ENCODE data around the gene DIS3. TPM values are rescaled to one million over a fixed set of nuclear protein-coding genes. Genes with fewer than 3 reads are reported as not detected.
"Not testable (repeated sequence)": the region's sequence is repeated elsewhere in the genome, so short reads cannot be mapped to it uniquely, and the experiment has no call there.

Gene DIS3
- total RNA-seq, 3 donors from 2014 or later, result 26.9 to 36.6 (median 35.7) TPM

DNA sequence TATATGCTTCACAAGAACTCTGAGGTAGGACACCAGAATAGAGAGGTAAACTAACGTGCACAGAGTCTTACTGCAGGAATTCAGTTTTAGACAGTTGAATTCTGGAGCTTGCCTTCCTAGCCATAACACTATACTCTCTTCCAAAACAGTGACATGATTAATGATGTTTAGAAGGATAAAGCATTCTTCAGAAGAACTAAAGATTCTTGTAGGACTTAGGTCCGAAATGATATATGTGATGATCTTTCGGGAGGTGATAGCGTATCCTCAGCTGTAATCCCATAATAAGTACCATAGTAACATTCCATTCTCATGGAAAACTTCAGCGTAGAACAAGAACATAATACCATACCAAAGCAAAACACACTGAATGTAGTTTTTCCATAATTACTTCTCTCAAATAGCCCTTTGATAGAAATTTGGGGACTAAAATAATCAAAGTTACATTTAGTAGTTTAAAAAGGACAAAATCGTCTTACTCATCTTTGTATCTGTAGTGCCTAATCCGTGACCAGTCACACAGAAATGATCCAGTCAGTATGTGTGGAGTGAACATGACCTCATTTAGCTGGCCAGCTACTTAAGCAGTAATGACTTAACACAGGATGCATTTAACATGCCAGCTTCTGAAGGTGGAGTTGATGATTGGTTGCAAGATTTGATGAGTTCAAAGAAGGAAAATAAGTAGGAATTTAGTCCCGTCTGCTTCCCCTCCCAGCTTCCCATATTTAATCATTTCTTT is 38.6 kb upstream of the DIS3 start:
- Histone ChIP-seq H3K36me3 (no peaks in the 10 kb centered on the region), H3K27ac (no peak overlapping the region), H3K9me3 (no peaks in the 10 kb centered on the region), H3K4me3 (no peak overlapping the region), H3K4me1 (no peaks in the 10 kb centered on the region), H3K27me3 (no peaks in the 10 kb centered on the region)
- TF ChIP-seq, protein P1, sequence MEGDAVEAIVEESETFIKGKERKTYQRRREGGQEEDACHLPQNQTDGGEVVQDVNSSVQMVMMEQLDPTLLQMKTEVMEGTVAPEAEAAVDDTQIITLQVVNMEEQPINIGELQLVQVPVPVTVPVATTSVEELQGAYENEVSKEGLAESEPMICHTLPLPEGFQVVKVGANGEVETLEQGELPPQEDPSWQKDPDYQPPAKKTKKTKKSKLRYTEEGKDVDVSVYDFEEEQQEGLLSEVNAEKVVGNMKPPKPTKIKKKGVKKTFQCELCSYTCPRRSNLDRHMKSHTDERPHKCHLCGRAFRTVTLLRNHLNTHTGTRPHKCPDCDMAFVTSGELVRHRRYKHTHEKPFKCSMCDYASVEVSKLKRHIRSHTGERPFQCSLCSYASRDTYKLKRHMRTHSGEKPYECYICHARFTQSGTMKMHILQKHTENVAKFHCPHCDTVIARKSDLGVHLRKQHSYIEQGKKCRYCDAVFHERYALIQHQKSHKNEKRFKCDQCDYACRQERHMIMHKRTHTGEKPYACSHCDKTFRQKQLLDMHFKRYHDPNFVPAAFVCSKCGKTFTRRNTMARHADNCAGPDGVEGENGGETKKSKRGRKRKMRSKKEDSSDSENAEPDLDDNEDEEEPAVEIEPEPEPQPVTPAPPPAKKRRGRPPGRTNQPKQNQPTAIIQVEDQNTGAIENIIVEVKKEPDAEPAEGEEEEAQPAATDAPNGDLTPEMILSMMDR (IDR thresholded peaks at IDR 0.05), result no peak
- intact Hi-C loops (cut with DNase I; ENCODE audit: low total_unique reads), result no loop called here
- DNase-seq (ENCODE audit: low spot score in 2 of 2), result no peak

DNA sequence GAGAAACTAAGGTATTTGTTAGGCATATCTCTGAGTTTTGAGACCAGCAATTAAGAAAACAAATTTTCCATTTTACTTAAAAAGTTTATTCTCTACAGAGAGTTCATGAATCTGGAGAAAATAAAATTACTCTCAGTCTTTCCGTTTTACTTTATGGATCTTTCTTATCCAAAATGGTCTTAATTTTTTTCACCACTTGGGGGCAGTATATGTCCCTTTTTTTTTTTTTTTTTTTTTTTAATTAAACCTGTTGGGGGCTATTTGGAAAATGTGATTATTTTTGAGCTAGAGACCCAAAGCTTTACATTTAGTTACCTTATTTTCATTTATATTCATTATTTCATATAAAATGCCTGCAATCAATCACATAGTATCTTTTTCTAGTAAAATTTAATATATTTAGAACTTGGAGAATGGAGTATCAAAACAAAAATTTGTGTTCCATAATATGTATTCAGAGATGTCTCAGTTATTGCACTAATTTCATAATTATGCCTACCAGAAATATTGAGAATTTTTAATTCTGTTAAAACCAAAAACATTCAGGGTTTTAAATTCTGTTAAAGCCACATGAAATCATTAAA is 27.3 kb upstream of the DIS3 start:
- Histone ChIP-seq H3K27me3 (no peaks in the 10 kb centered on the region), H3K4me3 (no peak overlapping the region), H3K27ac (no peak overlapping the region), H3K4me1 (no peaks in the 10 kb centered on the region), H3K36me3 (no peaks in the 10 kb centered on the region), H3K9me3 (no peaks in the 10 kb centered on the region)
- intact Hi-C loops (cut with DNase I; ENCODE audit: low total_unique reads), result loop anchor here (10.0 kb wide), 1 partner anchor 426 kb away; no protein-coding TSS in a partner anchor
- no peak for DNase-seq (ENCODE audit: low spot score in 2 of 2)
- TF ChIP-seq POLR2AphosphoS5 (IDR thresholded peaks at IDR 0.05), result no peak
- TF ChIP-seq, protein P1 (IDR thresholded peaks at IDR 0.05), result peak in 2 of 3 donors; percentile 30 to 32
- no peak for TF ChIP-seq POLR2A (IDR thresholded peaks at IDR 0.05)

DNA sequence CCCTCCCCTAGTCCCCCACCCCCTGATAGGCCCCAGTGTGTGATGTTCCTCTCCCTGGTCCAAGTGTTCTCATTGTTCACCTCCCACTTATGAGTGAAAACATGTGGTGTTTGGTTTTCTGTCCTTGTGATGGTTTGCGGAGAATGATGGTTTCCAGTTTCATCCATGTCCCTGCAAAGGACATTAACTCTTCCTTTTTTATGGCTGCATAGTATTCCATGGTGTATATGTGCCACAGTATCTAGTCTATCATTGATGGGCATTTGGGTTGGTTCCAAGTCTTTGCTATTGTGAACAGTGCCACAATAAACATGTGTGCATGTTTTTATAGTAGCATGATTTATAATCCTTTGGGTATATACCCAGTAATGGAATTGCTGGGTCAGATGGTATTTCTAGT is 24.8 kb upstream of the DIS3 start:
- not testable (repeated sequence) for H3K27ac ChIP-seq; H3K4me3 ChIP-seq; H3K27me3 ChIP-seq; H3K9me3 ChIP-seq; DNase-seq (ENCODE audit: low spot score in 2 of 2); H3K4me1 ChIP-seq; H3K36me3 ChIP-seq
- intact Hi-C loops (cut with DNase I; ENCODE audit: low total_unique reads), result loop anchor here (10.0 kb wide), 1 partner anchor 428 kb away; no protein-coding TSS in a partner anchor

DNA sequence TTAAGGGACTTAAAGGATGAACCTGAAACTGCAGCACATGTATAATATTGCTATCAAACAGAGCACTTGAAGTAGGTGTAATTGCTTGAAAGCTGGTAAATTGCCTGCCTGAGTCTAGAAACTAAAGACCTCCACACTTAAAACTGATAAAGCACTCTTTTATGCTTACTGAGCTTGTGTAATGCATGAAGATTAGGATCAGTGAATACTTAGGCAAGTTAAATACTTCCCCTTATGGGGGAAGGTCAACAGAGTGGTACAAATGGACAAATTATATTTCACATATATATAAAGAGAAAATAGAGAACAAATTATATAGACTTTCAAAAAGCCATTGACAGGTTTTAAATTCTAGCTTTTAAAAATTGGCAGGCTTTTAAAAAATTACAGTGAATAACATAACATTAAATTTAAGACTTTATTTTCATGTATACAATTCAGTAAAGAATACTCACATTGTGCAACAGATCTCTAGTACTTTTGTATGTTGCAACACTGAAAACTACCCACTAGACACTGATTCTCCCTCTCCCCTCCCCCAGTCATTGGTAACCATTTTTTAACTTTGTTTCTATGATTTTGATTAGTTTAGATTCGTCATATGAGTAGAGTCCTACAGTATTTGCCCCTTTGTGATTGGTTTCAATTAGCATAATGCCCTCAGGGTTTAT is 24.1 kb upstream of the DIS3 start:
- Histone ChIP-seq H3K9me3 (no peaks in the 10 kb centered on the region), H3K4me3 (no peak overlapping the region), H3K27ac (no peak overlapping the region), H3K36me3 (no peaks in the 10 kb centered on the region), H3K4me1 (no peaks in the 10 kb centered on the region), H3K27me3 (no peaks in the 10 kb centered on the region)
- intact Hi-C loops (cut with DNase I; ENCODE audit: low total_unique reads), result loop anchor here (10.0 kb wide), 1 partner anchor 429 kb away; no protein-coding TSS in a partner anchor
- TF ChIP-seq, protein P1 (IDR thresholded peaks at IDR 0.05), result no peak
- TF ChIP-seq POLR2AphosphoS5 (IDR thresholded peaks at IDR 0.05), result no peak
- TF ChIP-seq POLR2A (IDR thresholded peaks at IDR 0.05), result no peak
- DNase-seq (ENCODE audit: low spot score in 2 of 2), result no peak

DNA sequence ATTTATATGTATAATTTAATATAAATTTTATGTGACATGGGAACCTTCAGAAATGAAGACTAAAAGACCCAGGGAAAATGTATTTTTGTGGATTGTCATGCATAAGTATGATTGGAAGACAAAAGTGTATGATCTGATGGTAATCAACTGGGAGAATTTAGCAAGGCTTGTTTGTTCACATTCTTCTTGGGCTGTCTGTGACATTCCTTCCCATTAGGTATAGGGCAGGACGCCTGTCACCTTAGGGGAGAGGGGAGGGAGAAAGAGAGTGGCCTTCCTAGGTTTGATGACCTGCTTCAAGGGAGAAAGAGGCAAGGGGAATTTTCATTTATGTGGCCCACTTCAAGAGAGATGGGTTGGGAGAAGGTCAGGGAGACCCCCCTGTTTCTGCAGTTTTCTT is 22.6 kb upstream of the DIS3 start:
- intact Hi-C loops (cut with DNase I; ENCODE audit: low total_unique reads), result loop anchor here (10.0 kb wide), 1 partner anchor 430 kb away; no protein-coding TSS in a partner anchor
- DNase-seq (ENCODE audit: low spot score in 2 of 2), result no peak
- Histone ChIP-seq H3K27me3 (no peaks in the 10 kb centered on the region), H3K9me3 (no peaks in the 10 kb centered on the region), H3K36me3 (no peaks in the 10 kb centered on the region), H3K4me3 (no peak overlapping the region), H3K4me1 (no peaks in the 10 kb centered on the region), H3K27ac (no peak overlapping the region)
- TF ChIP-seq POLR2A (IDR thresholded peaks at IDR 0.05), result no peak
- no peak for TF ChIP-seq POLR2AphosphoS5 (IDR thresholded peaks at IDR 0.05)
- TF ChIP-seq, protein P1 (IDR thresholded peaks at IDR 0.05), result no peak
